ENCODE results near the gene SNRPD2.

DNA sequence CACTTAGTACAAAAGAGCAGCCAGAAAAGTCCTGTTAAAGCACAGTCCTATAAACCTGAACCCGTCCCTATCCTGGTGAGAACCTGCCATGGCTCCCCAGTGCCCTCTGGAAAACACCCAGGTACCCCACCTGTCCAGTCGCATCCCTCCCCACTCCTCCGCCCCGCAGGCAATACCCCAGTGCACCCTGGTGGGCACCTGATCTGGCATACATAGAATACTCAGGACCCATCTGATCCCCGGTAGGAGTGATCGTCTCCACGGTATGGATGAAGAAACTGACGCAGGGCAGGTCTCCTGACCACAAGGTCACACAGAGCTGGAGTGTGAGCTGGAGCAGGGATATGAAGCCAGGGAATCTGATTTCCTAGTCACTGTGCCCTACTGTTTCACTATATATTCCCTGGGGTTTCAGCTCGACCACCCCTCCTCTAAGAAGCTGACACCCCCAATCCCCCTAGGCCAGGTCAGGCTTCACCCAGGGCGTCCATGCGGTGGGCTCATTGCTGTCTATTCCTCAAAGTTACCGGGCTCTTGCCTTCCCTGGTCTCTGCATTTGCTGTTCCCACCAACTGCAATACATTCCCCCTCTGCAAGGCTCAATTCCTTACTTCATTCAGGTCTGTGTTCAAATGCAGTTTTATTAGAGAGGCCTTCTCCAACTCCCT lies 26.4 kb upstream of the SNRPD2 start:
- TF ChIP-seq POLR2A (IDR thresholded peaks at IDR 0.05) (no peak), POLR2AphosphoS5 (IDR thresholded peaks at IDR 0.05) (no peak)

Data from gastroesophageal sphincter (tissue), 2 donors.